GM23338 (cell line): ENCODE results near the gene KATNAL1. TPM values are rescaled to one million over a fixed set of nuclear protein-coding genes. Genes with fewer than 3 reads are reported as not detected.
"Not testable (repeated sequence)": the region's sequence is repeated elsewhere in the genome, so short reads cannot be mapped to it uniquely, and the experiment has no call there.

Source experiments
- ATAC-seq: fragments of 200-7000 bp; cut with Tn5 transposase; 3 replicates; pipeline ENCODE4 v1.9.1; 2020
- DNase-seq: peaks from one replicate; pipeline ENCODE4 v3.0.0-alpha.2; 2015; ENCODE audit warnings: low spot score
- H2AFZ ChIP-seq: fragments of 200-600 bp; sonication (generic); 2 replicates; pipeline ENCODE4 v1.8.0; 2016; ENCODE audit warnings: antibody characterized with exemption, mild to moderate bottlenecking, moderate library complexity
- H3F3A ChIP-seq: fragments of 200-600 bp; sonication (generic); replicated peaks from 2 replicates; pipeline ENCODE4 v1.8.0; 2017; ENCODE audit warnings: antibody characterized with exemption, mixed run types, low read depth
- H3K27ac ChIP-seq: fragments of 200-600 bp; sonication (generic); 2 replicates; pipeline ENCODE4 v1.6.1; 2016; ENCODE audit warnings: low read depth
- H3K27me3 ChIP-seq: fragments of 200-600 bp; sonication (generic); 2 replicates; pipeline ENCODE4 v1.8.0; 2016; ENCODE audit warnings: mild to moderate bottlenecking, mixed run types, moderate library complexity; ENCODE audit not compliant: insufficient read depth
- H3K36me3 ChIP-seq: fragments of 200-600 bp; sonication (generic); 2 replicates; pipeline ENCODE4 v1.8.0; 2016; ENCODE audit warnings: mild to moderate bottlenecking; ENCODE audit not compliant: insufficient read depth
- H3K4me1 ChIP-seq: fragments of 200-600 bp; sonication (generic); 2 replicates; pipeline ENCODE4 v1.8.0; 2016; ENCODE audit warnings: mild to moderate bottlenecking, moderate library complexity; ENCODE audit not compliant: insufficient read depth
- H3K4me2 ChIP-seq: fragments of 200-600 bp; sonication (generic); 2 replicates; pipeline ENCODE4 v1.7.1; 2017; ENCODE audit warnings: mixed run types
- H3K4me3 ChIP-seq: fragments of 200-600 bp; sonication (generic); 2 replicates; pipeline ENCODE4 v1.6.1; 2016; ENCODE audit warnings: mixed run types
- H3K79me2 ChIP-seq: fragments of 200-600 bp; sonication (generic); replicated peaks from 2 replicates; pipeline ENCODE4 v1.8.0; 2017; ENCODE audit warnings: mild to moderate bottlenecking; ENCODE audit not compliant: insufficient read depth
- H3K9me2 ChIP-seq: fragments of 200-600 bp; sonication (generic); 2 replicates; pipeline ENCODE4 v1.8.0; 2017; ENCODE audit not compliant: insufficient read depth
- H4K20me1 ChIP-seq: fragments of 200-600 bp; sonication (generic); replicated peaks from 2 replicates; pipeline ENCODE4 v1.8.0; 2017; ENCODE audit warnings: mild to moderate bottlenecking; ENCODE audit not compliant: insufficient read depth
- H3K27ac Mint-ChIP-seq: 2 replicates; pipeline ENCODE4 v1.8.0; 2020; ENCODE audit warnings: inconsistent platforms, mild to moderate bottlenecking, moderate library complexity, mixed read lengths
- H3K27me3 Mint-ChIP-seq: 3 replicates; pipeline ENCODE4 v1.8.0; 2022; ENCODE audit warnings: low read depth, mild to moderate bottlenecking, moderate library complexity, mixed read lengths, inconsistent platforms; ENCODE audit not compliant: insufficient read depth, poor library complexity
- H3K36me3 Mint-ChIP-seq: 3 replicates; pipeline ENCODE4 v1.8.0; 2021; ENCODE audit warnings: low read depth, mild to moderate bottlenecking, inconsistent platforms, moderate library complexity, mixed read lengths
- H3K4me1 Mint-ChIP-seq: 3 replicates; pipeline ENCODE4 v1.8.0; 2020; ENCODE audit warnings: mild to moderate bottlenecking, inconsistent platforms, mixed read lengths
- H3K4me3 Mint-ChIP-seq: 3 replicates; pipeline ENCODE4 v1.8.0; 2021; ENCODE audit warnings: moderate library complexity, mild to moderate bottlenecking, inconsistent platforms, mixed read lengths
- H3K9me3 Mint-ChIP-seq: 3 replicates; pipeline ENCODE4 v1.8.0; 2020; ENCODE audit warnings: moderate library complexity, mild to moderate bottlenecking, inconsistent platforms, mixed read lengths
- CREB1 ChIP-seq: fragments of 250-450 bp; sonication (Bioruptor Pico); IDR thresholded peaks from 2 replicates; pipeline ENCODE4 v1.5.0; 2020; ENCODE audit warnings: low read depth, mild to moderate bottlenecking, moderate library complexity
- EZH2phosphoT487 ChIP-seq: fragments of 200-600 bp; sonication (generic); IDR thresholded peaks from one replicate; pipeline ENCODE4 v1.8.1; 2018; ENCODE audit warnings: antibody characterized with exemption; ENCODE audit not compliant: unreplicated experiment
- JUNB ChIP-seq: IDR thresholded peaks from one replicate; pipeline ENCODE4 v1.6.1; 2016; ENCODE audit warnings: antibody characterized with exemption; ENCODE audit not compliant: unreplicated experiment
- NANOG ChIP-seq: IDR thresholded peaks from 2 replicates; pipeline ENCODE4 v1.6.1; 2016; ENCODE audit warnings: antibody characterized with exemption, borderline replicate concordance
- POLR2AphosphoS5 ChIP-seq: IDR thresholded peaks from 2 replicates; pipeline ENCODE4 v1.6.1; 2016; ENCODE audit warnings: antibody characterized with exemption, low read depth
- ZNF331 ChIP-seq: fragments of 250-450 bp; sonication (Bioruptor Pico); IDR thresholded peaks from 2 replicates; pipeline ENCODE4 v1.5.0; 2020; ENCODE audit warnings: low read depth, mild to moderate bottlenecking, moderate library complexity
- polyA plus RNA-seq: library from polyadenylated mRNA; unstranded; fragments of >200 nt; fragmentation: Nextera tagmentation; extraction: Ambion mirVana; gene quantifications from 2 replicates; pipeline ENCODE4 v1.2.1, GENCODE V29; 2016
- total RNA-seq: library from RNA; depleted of rRNA; stranded (reverse); fragments of >200 nt; shearing (Covaris generic); gene quantifications from 2 replicates; pipeline ENCODE4 v1.2.3, GENCODE V29; 2014
- TF ChIP-seq, protein P1 (sequence below): fragments of 250-450 bp; sonication (Bioruptor Pico); IDR thresholded peaks from 2 replicates; pipeline ENCODE4 v1.5.0; 2020; ENCODE audit warnings: mild to moderate bottlenecking, moderate library complexity

Gene KATNAL1
- total and polyA plus RNA-seq, 2 experiments from 2014 or later: 6.1 to 11.5 TPM

DNA sequence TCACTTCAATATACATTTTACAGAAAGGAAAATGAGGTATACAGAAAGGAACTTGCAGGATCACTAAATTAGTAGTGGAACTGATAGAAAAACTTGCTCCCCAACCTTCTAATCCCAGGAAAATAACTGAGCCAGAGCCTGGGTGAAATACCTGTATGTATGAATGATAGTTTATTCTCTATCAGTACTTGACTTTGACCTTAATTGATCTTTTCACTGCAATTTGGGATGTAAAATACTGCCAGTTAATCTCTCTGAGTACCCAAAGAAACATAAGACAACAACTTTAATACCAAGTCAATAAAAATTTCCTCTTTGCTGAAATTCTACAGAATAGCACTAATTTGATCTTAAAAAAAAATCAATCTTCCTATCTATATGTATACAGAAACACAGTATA, 33.3 kb downstream of the KATNAL1 start (continued):
- TF ChIP-seq, protein P1, sequence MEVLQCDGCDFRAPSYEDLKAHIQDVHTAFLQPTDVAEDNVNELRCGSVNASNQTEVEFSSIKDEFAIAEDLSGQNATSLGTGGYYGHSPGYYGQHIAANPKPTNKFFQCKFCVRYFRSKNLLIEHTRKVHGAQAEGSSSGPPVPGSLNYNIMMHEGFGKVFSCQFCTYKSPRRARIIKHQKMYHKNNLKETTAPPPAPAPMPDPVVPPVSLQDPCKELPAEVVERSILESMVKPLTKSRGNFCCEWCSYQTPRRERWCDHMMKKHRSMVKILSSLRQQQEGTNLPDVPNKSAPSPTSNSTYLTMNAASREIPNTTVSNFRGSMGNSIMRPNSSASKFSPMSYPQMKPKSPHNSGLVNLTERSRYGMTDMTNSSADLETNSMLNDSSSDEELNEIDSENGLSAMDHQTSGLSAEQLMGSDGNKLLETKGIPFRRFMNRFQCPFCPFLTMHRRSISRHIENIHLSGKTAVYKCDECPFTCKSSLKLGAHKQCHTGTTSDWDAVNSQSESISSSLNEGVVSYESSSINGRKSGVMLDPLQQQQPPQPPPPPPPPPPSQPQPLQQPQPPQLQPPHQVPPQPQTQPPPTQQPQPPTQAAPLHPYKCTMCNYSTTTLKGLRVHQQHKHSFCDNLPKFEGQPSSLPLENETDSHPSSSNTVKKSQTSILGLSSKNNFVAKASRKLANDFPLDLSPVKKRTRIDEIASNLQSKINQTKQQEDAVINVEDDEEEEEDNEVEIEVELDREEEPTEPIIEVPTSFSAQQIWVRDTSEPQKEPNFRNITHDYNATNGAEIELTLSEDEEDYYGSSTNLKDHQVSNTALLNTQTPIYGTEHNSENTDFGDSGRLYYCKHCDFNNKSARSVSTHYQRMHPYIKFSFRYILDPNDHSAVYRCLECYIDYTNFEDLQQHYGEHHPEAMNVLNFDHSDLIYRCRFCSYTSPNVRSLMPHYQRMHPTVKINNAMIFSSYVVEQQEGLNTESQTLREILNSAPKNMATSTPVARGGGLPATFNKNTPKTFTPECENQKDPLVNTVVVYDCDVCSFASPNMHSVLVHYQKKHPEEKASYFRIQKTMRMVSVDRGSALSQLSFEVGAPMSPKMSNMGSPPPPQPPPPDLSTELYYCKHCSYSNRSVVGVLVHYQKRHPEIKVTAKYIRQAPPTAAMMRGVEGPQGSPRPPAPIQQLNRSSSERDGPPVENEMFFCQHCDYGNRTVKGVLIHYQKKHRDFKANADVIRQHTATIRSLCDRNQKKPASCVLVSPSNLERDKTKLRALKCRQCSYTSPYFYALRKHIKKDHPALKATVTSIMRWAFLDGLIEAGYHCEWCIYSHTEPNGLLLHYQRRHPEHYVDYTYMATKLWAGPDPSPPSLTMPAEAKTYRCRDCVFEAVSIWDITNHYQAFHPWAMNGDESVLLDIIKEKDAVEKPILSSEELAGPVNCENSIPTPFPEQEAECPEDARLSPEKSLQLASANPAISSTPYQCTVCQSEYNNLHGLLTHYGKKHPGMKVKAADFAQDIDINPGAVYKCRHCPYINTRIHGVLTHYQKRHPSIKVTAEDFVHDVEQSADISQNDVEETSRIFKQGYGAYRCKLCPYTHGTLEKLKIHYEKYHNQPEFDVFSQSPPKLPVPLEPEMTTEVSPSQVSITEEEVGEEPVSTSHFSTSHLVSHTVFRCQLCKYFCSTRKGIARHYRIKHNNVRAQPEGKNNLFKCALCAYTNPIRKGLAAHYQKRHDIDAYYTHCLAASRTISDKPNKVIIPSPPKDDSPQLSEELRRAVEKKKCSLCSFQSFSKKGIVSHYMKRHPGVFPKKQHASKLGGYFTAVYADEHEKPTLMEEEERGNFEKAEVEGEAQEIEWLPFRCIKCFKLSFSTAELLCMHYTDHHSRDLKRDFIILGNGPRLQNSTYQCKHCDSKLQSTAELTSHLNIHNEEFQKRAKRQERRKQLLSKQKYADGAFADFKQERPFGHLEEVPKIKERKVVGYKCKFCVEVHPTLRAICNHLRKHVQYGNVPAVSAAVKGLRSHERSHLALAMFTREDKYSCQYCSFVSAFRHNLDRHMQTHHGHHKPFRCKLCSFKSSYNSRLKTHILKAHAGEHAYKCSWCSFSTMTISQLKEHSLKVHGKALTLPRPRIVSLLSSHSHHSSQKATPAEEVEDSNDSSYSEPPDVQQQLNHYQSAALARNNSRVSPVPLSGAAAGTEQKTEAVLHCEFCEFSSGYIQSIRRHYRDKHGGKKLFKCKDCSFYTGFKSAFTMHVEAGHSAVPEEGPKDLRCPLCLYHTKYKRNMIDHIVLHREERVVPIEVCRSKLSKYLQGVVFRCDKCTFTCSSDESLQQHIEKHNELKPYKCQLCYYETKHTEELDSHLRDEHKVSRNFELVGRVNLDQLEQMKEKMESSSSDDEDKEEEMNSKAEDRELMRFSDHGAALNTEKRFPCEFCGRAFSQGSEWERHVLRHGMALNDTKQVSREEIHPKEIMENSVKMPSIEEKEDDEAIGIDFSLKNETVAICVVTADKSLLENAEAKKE (CRISPR knock-in tag): no peak
- TF ChIP-seq NANOG (no peak), POLR2AphosphoS5 (no peak), EZH2phosphoT487 (no peak)

DNA sequence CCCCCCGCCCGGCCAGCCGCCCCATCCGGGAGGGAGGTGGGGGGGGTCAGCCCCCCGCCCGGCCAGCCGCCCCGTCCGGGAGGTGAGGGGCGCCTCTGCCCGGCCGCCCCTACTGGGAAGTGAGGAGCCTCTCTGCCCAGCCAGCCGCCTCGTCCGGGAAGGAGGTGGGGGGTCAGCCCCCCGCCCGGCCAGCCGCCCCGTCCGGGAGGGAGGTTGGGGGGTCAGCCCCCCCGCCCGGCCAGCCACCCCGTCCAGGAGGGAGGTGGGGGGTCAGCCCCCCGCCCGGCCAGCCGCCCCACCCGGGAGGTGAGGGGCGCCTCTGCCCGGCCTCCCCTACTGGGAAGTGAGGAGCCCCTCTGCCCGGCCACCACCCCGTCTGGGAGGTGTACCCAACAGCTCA, 37.3 kb downstream of the KATNAL1 start:
- not testable (repeated sequence) for DNase-seq, H3K4me2 ChIP-seq, H3K27me3 Mint-ChIP-seq, H3K4me3 ChIP-seq, H3K9me2 ChIP-seq, H3K9me3 Mint-ChIP-seq, H3K4me3 Mint-ChIP-seq, H3K4me1 Mint-ChIP-seq, H3F3A ChIP-seq, H3K27ac Mint-ChIP-seq, H3K79me2 ChIP-seq, H3K27ac ChIP-seq, H3K36me3 ChIP-seq, H2AFZ ChIP-seq, ATAC-seq, H3K27me3 ChIP-seq, H4K20me1 ChIP-seq, H3K4me1 ChIP-seq
- peaks cover 29% of the 10 kb centered on the region for H3K36me3 Mint-ChIP-seq

DNA sequence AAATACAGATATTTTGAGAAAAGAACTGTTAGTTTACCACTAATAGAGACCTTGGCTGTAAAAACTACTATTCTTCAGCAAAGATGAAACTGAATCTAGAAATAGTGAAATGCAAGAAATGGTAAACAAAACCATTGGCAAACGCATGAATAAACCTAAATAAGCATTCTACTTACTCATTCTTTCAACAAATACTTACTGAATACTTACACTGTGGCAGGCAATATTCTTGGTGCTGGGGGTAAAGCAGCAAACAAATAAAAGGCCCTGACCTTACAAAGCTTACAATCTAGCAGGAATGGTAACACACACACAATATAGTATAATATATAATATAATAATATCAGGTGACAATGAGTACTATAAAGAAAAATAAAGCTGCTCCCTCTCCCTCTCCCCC, 38.7 kb downstream of the KATNAL1 start:
- no peak overlapping the region for H3K4me3 Mint-ChIP-seq
- H3K4me1 ChIP-seq: 0 out of 2 replicates have a peak, but pooled peaks cover 4% of the 10 kb centered on the region
- no peak overlapping the region for H3K4me2 ChIP-seq
- H3K27me3 Mint-ChIP-seq: peaks cover 1% of the 10 kb centered on the region
- H4K20me1 ChIP-seq: no peaks in the 10 kb centered on the region
- no peak overlapping the region for H3K4me3 ChIP-seq
- peaks cover 4% of the 10 kb centered on the region; the same call in 1 of the 2 replicates for H3K36me3 ChIP-seq
- H3K9me3 Mint-ChIP-seq: peaks cover 5% of the 10 kb centered on the region; the same call in 2 of the 3 replicates
- no peaks in the 10 kb centered on the region; the same call in 1 of the 2 replicates for H3K79me2 ChIP-seq
- H3K27me3 ChIP-seq: no peaks in the 10 kb centered on the region
- no peaks in the 10 kb centered on the region for H3F3A ChIP-seq
- peaks cover 27% of the 10 kb centered on the region for H3K36me3 Mint-ChIP-seq
- no peaks in the 10 kb centered on the region for H3K9me2 ChIP-seq
- H3K27ac ChIP-seq: no peak overlapping the region
- H3K27ac Mint-ChIP-seq: no peak overlapping the region
- H2AFZ ChIP-seq: no peak overlapping the region
- ATAC-seq (no peak), DNase-seq (no peak)
- H3K4me1 Mint-ChIP-seq: no peaks in the 10 kb centered on the region; the same call in 2 of the 3 replicates
- TF ChIP-seq ZNF331: no peak
- no peak for TF ChIP-seq CREB1 (CRISPR knock-in tag)
- no peak for TF ChIP-seq NANOG
- no peak for TF ChIP-seq JUNB
